Hindlimb muscle (tissue), 1 donor: ENCODE results near the gene CNP. TPM values are rescaled to one million over a fixed set of nuclear protein-coding genes. Genes with fewer than 3 reads are reported as not detected.
"Not testable (repeated sequence)": the region's sequence is repeated elsewhere in the genome, so short reads cannot be mapped to it uniquely, and the experiment has no call there.

Source experiments
- DNase-seq: peaks from one replicate; pipeline ENCODE4 v3.0.0-alpha.2; 2013
- polyA plus RNA-seq: library from polyadenylated mRNA; unstranded; fragments of 120-200 nt; gene quantifications from one replicate; pipeline ENCODE4 v1.2.1, GENCODE V29; 2013; ENCODE audit not compliant: insufficient read length

The CNP gene
- polyA plus RNA-seq, 1 donor, result 45.6 TPM

DNA sequence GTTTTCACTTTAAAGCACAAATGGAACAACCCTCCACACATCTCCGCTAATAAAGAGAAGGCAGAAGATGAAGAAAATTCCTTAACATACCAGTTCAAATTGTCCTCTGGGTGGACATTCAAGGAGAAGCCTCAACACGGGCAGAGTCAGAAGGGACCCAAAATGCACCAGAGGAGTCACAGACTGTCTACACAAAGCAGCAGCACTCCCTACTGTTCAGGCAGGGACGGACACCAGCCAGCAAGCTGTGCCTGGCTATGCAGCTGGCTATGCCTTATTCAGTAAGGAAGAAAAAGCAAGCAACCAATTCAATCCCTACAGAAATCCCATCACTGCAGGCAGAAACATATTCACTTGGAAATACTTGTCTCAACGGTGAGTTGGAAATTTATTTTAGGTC is 42.6 kb downstream of the CNP start:
- no peak for DNase-seq

DNA sequence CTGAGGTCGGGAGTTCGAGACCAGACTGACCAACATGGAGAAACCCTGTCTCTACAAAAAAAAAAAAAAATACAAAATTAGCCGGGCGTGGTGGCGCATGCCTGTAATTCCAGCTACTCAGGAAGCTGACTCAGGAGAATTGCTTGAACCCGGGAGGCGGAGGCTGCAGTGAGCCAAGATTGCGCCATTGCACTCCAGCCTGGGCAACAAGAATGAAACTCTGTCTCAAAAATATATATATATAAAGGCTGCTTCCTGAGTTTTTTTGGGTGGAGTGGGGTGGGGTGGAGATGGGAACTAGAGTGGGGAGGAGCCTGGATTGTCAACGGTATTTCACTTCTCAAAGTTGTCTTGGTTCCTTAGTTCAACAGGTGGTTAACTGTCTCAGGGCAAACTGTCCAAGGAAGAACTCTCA is 43.7 kb downstream of the CNP start:
- DNase-seq, result not testable (repeated sequence)

DNA sequence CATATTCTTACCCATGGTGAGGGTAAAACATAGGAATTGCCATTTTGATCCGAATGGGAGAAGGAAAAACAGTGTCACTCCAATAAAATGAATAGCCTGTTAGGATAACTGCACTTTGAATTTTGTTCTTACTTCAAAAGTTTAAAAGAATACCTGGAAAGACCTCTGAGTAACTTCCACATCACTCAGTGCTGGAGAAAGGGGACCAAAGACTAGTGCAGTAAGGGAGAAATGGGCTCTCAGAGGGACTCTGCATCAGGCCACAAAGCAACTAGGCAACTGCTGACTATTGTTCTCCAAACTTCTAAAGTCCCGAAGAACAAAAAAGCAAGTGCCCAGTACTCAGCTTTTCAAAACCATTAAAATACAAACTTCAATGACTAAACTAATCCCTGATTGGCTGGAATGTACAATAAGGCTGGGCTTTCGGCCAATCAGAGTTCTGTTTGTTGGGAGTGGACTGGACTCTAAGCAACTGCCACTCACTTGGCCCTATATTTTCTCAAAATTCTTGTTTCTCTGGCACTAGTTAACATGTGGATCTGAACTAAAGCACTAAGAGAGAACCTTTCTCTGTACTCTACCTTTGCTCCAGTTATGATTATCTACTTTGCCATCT is 44.4 kb downstream of the CNP start:
- no peak for DNase-seq

- DNase-seq, result not testable (repeated sequence)
Observed at GRCh38 chr17:42012363-42012762, 45.8 kb downstream of the CNP start.

- DNase-seq, result not testable (repeated sequence)
Observed at GRCh38 chr17:42013740-42014139, 47.1 kb downstream of the CNP start.

DNA sequence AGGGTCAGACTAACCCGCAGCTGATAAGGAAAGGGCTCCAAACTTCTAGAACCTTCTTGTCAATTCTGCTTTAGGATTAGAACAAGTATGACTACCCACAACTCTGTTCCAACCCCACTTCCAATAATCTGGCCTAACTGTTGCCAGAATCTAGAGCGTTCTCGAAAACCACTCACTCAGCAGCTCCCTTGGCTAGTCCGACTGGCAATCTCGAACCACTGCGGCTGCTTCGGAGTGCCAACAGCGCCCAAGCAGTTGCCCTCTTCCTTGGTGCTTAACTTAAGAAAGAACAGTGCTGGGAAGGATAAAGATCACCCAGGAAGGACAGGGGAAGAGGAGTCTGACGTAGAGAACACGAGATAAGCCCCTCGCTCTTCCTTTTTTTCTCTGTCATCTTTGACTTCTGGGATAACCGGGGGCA is 49.8 kb downstream of the CNP start:
- DNase-seq, result peak; percentile 20

DNA sequence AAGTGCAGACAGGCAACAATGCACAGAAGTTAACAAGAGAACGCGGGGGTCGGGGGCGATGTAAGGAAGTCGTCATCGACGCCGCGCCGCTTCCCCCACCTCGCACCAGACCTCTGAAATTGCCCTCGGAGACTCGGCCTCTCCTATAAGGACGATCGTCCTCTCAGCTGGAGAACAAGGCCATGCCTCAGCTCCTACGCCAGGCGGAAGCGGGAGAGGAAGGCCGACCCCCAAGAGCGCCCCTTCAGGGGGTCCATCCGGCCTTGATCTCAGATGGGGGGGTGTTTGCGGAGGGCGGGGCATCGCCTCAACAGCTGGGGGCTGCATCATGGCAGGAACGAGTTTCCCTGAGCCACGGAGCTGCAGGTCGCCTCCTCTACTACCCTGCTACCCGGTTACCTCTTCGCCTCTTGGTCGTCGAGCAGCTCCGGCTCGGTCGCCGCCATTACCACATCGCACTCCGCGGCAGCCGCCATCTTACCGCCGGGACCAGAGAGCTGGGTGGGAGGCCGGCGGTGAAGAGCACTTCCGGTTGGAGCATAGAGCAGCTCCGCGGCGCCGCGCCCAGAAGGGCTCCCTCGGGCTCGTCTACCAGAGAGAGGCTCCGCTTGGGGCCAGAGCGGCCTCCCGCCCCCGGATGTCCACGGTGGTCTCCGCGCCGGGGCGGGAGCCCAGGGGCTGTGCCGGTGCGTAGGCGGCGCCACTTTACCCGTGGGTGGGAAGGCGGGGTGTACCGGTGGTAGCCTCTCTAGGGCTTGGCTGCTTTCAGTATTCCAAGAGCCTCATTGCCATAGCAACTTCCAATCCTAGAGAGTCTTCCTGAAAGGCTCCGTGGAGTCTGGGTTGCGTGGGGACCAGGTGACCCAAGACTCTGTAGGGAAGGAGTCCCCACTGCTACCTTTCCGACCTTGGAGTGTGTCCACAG is 50.6 kb downstream of the CNP start, which contains the start of gene DNAJC7:
DNAJC7 (minus strand) TSS at position 499 of the 925 bp plus-strand sequence; CDS start at position 476, 23 bp downstream.
- DNase-seq, result peak; percentile 93

DNA sequence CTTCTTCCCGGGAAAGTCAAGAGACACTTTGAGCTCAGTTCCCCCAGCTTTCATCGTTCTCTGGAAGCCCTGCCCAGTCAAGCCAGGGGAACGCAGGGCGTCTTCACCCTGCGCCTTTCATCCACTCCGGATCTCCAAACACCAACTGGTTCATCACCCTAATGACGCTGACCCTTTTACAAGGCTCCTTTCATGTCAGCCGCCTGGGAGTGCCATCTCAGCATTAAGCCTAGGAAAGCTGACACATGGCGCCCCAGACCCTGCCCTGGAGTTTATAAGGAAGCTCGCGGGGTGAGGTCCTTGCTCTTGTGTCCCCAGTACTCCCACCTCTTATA is 51.2 kb downstream of the CNP start:
- DNase-seq, result no peak

DNA sequence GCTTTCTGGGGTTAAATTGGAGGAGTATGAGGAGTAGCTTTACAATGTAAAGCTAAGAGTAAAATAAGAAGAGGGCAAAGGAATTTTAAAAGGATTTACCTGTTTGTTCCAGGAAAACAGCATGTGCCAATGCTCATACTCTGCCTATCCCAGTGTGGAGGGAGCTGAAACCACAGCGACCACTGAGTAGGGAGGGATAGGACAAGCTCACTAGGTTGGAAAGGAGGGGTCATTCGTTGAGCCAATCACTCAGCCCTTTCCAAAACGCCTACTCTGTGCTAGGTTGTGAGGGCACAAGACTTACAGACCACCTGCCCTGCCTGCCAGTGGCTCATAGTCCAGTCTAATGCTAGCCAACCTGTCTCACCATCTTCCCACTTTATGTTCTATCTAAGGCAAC is 51.7 kb downstream of the CNP start:
- DNase-seq, result no peak

- DNase-seq, result no peak
Observed at GRCh38 chr17:42018988-42019387, 52.4 kb downstream of the CNP start.

DNA sequence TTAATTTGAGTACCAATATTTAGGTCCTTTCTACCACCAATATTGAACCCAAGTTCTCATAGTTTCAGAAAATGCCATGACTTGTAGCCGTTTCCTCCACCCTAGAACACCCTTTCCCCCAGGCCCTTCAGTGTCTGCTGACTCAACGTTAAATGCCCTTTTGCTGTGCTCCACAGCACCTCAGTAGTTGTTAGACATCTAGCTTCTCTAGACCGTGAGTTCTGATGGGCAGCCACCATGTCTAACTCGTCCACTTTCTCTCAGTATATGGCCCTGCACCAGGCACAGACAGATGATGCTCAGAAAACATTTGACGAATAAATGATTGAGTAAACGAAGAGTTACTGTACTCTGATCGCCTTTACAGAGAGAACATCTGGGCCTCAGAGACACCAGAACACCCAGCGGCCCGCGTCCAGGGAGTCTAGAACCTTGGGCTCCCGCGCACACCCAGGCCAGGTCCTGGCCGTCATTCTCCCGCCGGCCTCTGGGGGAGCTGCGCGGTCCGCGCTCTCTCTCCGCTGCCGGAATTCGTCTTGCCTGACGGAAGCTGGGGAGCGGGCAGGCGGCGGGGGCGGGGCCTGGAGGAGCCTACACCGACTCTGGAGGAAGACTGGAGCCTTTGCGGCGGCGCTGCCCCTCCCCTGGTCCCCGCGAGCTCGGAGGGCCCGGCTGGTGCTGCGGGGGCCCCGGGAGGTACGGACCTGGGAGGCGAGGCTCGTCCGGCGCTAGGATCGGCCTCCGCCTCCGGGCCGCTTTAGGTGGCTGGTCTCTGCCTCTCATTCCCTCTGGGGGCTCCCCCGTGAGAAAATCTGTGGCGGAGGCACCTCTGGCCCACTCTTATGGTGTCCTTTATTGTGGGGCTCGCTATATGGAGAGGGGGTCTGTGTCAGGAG is 53.2 kb downstream of the CNP start, which contains the start of gene NKIRAS2:
NKIRAS2 (plus strand) TSS at position 582 of the 896 bp plus-strand sequence. CDS start 1,488 bp downstream, outside the sequence.
- peak; percentile 89 for DNase-seq

DNA sequence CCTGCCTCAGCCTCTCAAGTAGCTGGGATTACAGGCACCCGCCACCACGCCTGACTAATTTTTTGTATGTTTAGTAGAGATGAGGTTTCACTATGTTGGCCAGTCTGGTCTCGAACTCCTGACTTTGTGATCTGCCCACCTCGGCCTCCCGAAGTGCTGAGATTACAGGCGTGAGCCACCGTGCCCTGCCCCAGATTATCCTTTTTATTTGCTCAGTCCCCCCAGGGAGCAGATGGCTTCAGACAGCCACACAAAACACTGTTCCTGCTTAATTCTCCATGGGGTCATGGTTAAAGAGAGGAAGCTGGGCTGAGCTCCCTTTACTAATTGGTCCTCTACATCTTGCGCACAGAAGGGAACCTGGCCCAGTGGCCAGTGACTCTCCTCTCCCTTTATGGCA is 54.2 kb downstream of the CNP start:
- DNase-seq, result not testable (repeated sequence)

GRCh38 chr17:42023524-42024349 is 57.1 kb downstream of the CNP start:
- DNase-seq, result no peak

DNA sequence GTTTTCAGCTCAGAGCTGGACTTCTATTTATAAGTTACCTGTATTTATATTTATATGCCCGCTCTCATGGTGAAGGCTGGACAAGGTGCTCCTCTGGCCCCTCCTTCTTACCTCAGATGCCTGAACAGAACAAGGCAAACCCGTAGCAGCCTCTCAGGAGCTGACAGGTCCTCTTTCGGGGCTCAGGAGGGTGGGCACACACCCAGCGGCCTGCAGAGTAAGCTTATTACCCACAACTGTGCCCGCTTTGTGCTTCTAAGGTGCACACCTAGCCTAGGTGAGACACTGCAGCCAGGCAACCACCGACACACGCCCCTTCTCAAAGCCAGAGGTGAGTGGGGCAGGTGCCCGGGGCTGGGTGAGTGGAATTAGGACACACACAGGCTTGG is 58.6 kb downstream of the CNP start:
- no peak for DNase-seq

DNA sequence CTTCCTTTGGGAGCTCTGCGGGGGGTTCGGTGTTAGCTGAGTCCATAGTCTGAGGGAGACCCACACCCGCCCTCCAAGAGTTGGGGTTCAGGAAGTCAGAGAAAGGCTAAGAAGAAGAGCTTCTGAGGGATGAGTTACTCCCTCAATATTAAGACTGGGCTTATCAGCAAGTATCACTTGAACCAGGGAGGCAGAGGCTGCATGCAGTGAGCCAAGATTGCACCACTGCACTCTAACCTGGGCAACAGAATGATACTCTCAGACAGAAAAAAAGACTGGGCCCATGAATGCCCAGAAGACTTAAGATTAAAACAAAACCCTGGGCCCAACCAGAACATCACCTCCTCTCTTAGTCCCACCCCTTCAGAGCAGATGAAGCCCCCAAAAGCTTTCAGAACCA is 59.3 kb downstream of the CNP start:
- DNase-seq, result no peak

GRCh38 chr17:42026857-42027589 is 60.4 kb downstream of the CNP start:
- DNase-seq, result no peak

Other genes starting within 250 kb of the CNP start
- 0.05 TPM for gene HAP1, start 232.2 kb upstream of the CNP start, polyA plus RNA-seq
- gene JUP, start 180.1 kb upstream of the CNP start, polyA plus RNA-seq, result 46.2 TPM
- gene P3H4, start 154.8 kb upstream of the CNP start, polyA plus RNA-seq, result 31.4 TPM
- gene FKBP10, start 153.8 kb upstream of the CNP start, polyA plus RNA-seq, result 104 TPM
- 31.5 TPM for gene NT5C3B, start 130.6 kb upstream of the CNP start, polyA plus RNA-seq
- 0.15 TPM for gene KLHL10, start 129.0 kb upstream of the CNP start, polyA plus RNA-seq
- gene KLHL11, start 101.4 kb upstream of the CNP start, polyA plus RNA-seq, result 6.6 TPM
- gene ACLY, start 47.8 kb upstream of the CNP start, polyA plus RNA-seq, result 52.7 TPM
- gene ODAD4, start 36.2 kb upstream of the CNP start, polyA plus RNA-seq, result 1.1 TPM
- gene DNAJC7, start 50.6 kb downstream of the CNP start, polyA plus RNA-seq, result 95.6 TPM
- 51.1 TPM for gene NKIRAS2, start 53.3 kb downstream of the CNP start, polyA plus RNA-seq
- gene C17orf113, start 83.8 kb downstream of the CNP start, polyA plus RNA-seq, result 1.8 TPM
- gene ZNF385C, start 131.7 kb downstream of the CNP start, polyA plus RNA-seq, result 8.0 TPM
- gene DHX58, start 145.9 kb downstream of the CNP start, polyA plus RNA-seq, result 5.6 TPM
- 49.6 TPM for gene KAT2A, start 154.6 kb downstream of the CNP start, polyA plus RNA-seq
- gene HSPB9, start 156.0 kb downstream of the CNP start, polyA plus RNA-seq, result 0.34 TPM
- 64.1 TPM for gene RAB5C, start 188.2 kb downstream of the CNP start, polyA plus RNA-seq
- gene KCNH4, start 214.3 kb downstream of the CNP start, polyA plus RNA-seq, result 0.10 TPM
- not detected for gene HCRT, start 218.7 kb downstream of the CNP start, polyA plus RNA-seq
- gene GHDC, start 227.7 kb downstream of the CNP start, polyA plus RNA-seq, result 14.4 TPM